PC-3 (cell line): ENCODE results near the gene STAC2. TPM values are rescaled to one million over a fixed set of nuclear protein-coding genes. Genes with fewer than 3 reads are reported as not detected.
A peak's percentile ranks its signal among the peaks of the same experiment; 100 is the strongest.

Experiments used
- ATAC-seq: fragments of 200-7000 bp; cut with Tn5 transposase; 2 replicates; pipeline ENCODE4 v1.9.1; 2020; ENCODE audit warnings: mild to moderate bottlenecking, moderate library complexity
- BruUV-seq: library from RNA; stranded (reverse); fragments of 400-500 nt; replicated peaks from 2 replicates; lab custom pipeline; 2021; lab: Mats Ljungman, UMichigan
- CTCF ChIA-PET: fragments of 300-600 bp; sonication (Branson Sonifier 250); formaldehyde crosslinking; loops from one replicate; lab custom pipeline; 2022; ENCODE audit warnings: antibody characterized with exemption; lab: Charles Lee
- POLR2A ChIA-PET: fragments of 300-600 bp; sonication (Branson Sonifier 250); formaldehyde crosslinking; loops from one replicate; lab custom pipeline; 2022; ENCODE audit warnings: antibody characterized with exemption; ENCODE audit not compliant: unreplicated experiment; lab: Charles Lee
- DNase-seq: peaks from one replicate; pipeline ENCODE4 v3.0.0-alpha.2; 2015
- H2AFZ ChIP-seq: fragments of 300-600 bp; sonication (generic); 2 replicates; pipeline ENCODE4 v1.6.0; 2016; ENCODE audit warnings: antibody characterized with exemption, low read length
- H3F3A ChIP-seq: fragments of 300-600 bp; sonication (generic); one replicate; pipeline ENCODE4 v1.6.0; 2017; ENCODE audit warnings: antibody characterized with exemption, low read length, control low read depth, mild to moderate bottlenecking; ENCODE audit not compliant: unreplicated experiment
- H3K27ac ChIP-seq: fragments of 300-600 bp; sonication (generic); 2 replicates; pipeline ENCODE4 v1.5.1; 2016; ENCODE audit warnings: mild to moderate bottlenecking, low read length
- H3K27me3 ChIP-seq: fragments of 300-600 bp; sonication (generic); 2 replicates; pipeline ENCODE4 v1.6.1; 2016; ENCODE audit warnings: low read length, mixed read lengths
- H3K36me3 ChIP-seq: fragments of 300-600 bp; sonication (generic); 2 replicates; pipeline ENCODE4 v1.6.1; 2016; ENCODE audit warnings: low read depth, mixed run types, low read length, mixed read lengths
- H3K4me1 ChIP-seq: fragments of 300-600 bp; sonication (generic); 2 replicates; pipeline ENCODE4 v1.5.1; 2016; ENCODE audit warnings: low read length; ENCODE audit not compliant: insufficient read depth
- H3K4me2 ChIP-seq: fragments of 300-600 bp; sonication (generic); 2 replicates; pipeline ENCODE4 v1.6.0; 2016; ENCODE audit warnings: low read length
- H3K4me3 ChIP-seq: fragments of 300-600 bp; sonication (generic); 2 replicates; pipeline ENCODE4 v1.5.1; 2016; ENCODE audit warnings: mild to moderate bottlenecking, low read length, mixed read lengths
- H3K79me2 ChIP-seq: fragments of 300-600 bp; sonication (generic); 2 replicates; pipeline ENCODE4 v1.6.1; 2017; ENCODE audit warnings: low read length, mixed read lengths
- H3K9ac ChIP-seq: fragments of 300-600 bp; sonication (generic); 2 replicates; pipeline ENCODE4 v1.6.0; 2016; ENCODE audit warnings: mild to moderate bottlenecking, low read length
- H3K9me2 ChIP-seq: fragments of 300-600 bp; sonication (generic); replicated peaks from 2 replicates; pipeline ENCODE4 v1.6.1; 2016; ENCODE audit warnings: mixed run types, low read length, mixed read lengths
- H3K9me3 ChIP-seq: fragments of 300-600 bp; sonication (generic); 2 replicates; pipeline ENCODE4 v1.6.1; 2016; ENCODE audit warnings: low read length, mixed read lengths
- H4K20me1 ChIP-seq: fragments of 300-600 bp; sonication (generic); 2 replicates; pipeline ENCODE4 v1.6.1; 2016; ENCODE audit warnings: low read length, mixed read lengths
- CTCF ChIP-seq: fragments of 300-600 bp; sonication (generic); conservative IDR thresholded peaks from 2 replicates; pipeline ENCODE4 v1.5.1; 2017; ENCODE audit warnings: antibody characterized with exemption, low read depth, mild to moderate bottlenecking, low read length
- EZH2 ChIP-seq: fragments of 300-600 bp; sonication (generic); IDR thresholded peaks from one replicate; pipeline ENCODE4 v1.6.1; 2017; ENCODE audit warnings: antibody characterized with exemption, mild to moderate bottlenecking, low read length; ENCODE audit not compliant: unreplicated experiment
- EZH2phosphoT487 ChIP-seq: fragments of 300-600 bp; sonication (generic); IDR thresholded peaks from 2 replicates; pipeline ENCODE4 v1.6.1; 2018; ENCODE audit warnings: mild to moderate bottlenecking, antibody characterized with exemption, low read length, borderline replicate concordance
- intact Hi-C: fragments of 100-400 bp; cut with micrococcal nuclease; formaldehyde crosslinking; loops from 2 replicates; pipeline ENCODE4 v1.9.0; 2023
- total RNA-seq: library from RNA; depleted of rRNA; stranded (reverse); fragments of >200 nt; gene quantifications from 2 replicates; pipeline ENCODE4 v1.2.3, GENCODE V29; 2014

The STAC2 gene
- total RNA-seq, 1 experiment from 2014 or later = not detected

GRCh38 chr17:39196241-39196807 is 29.4 kb downstream of the STAC2 start:
- Histone ChIP-seq H2AFZ (no peak overlapping the region), H3F3A (no peaks in the 10 kb centered on the region), H3K4me2 (peak overlapping the region; percentile 91), H3K9me2 (no peaks in the 10 kb centered on the region), H3K9me3 (no peaks in the 10 kb centered on the region), H3K36me3 (peaks cover 5% of the 10 kb centered on the region; the same call in 1 of the 2 replicates), H3K79me2 (peaks cover 27% of the 10 kb centered on the region), H3K4me1 (peaks cover 12% of the 10 kb centered on the region; the same call in 1 of the 2 replicates), H3K9ac (no peak overlapping the region), H3K27me3 (no peaks in the 10 kb centered on the region), H3K27ac (no peak overlapping the region), H3K4me3 (peak overlapping the region; percentile 40; the same call in 1 of the 2 replicates), H4K20me1 (no peaks in the 10 kb centered on the region)
- no TSS peak for BruUV-seq
- DNase-seq (no peak), ATAC-seq (no peak)
- POLR2A ChIA-PET = no interaction called here
- CTCF ChIA-PET = interaction anchor here (0.6 kb wide), 1 partner anchor 256 kb away, joined by 5 read pairs; no protein-coding TSS in a partner anchor
- intact Hi-C loops = no loop called here
- TF ChIP-seq EZH2 = no peak
- TF ChIP-seq EZH2phosphoT487 = no peak
- TF ChIP-seq CTCF = no peak

- TF ChIP-seq CTCF = no peak
- TF ChIP-seq EZH2 = no peak
- TF ChIP-seq EZH2phosphoT487 = no peak
- no peak overlapping the region for H3K27ac ChIP-seq
- CTCF ChIA-PET = no interaction called here
- DNase-seq (peak; percentile 20), ATAC-seq (no peak)
- intact Hi-C loops = no loop called here
- H3K27me3 ChIP-seq = no peaks in the 10 kb centered on the region
- H3K4me1 ChIP-seq = peaks cover 12% of the 10 kb centered on the region; the same call in 1 of the 2 replicates
- peaks cover 20% of the 10 kb centered on the region for H3K79me2 ChIP-seq
- no peaks in the 10 kb centered on the region for H3F3A ChIP-seq
- no peak overlapping the region for H3K9ac ChIP-seq
- peak overlapping the region; percentile 40; the same call in 1 of the 2 replicates for H3K4me3 ChIP-seq
- H3K4me2 ChIP-seq = peak overlapping the region; percentile 91
- POLR2A ChIA-PET = no interaction called here
- H3K9me3 ChIP-seq = no peaks in the 10 kb centered on the region
- H3K36me3 ChIP-seq = peaks cover under 1% of the 10 kb centered on the region; the same call in 1 of the 2 replicates
- H4K20me1 ChIP-seq = no peaks in the 10 kb centered on the region
- no TSS peak for BruUV-seq
- no peaks in the 10 kb centered on the region for H3K9me2 ChIP-seq
- H2AFZ ChIP-seq = no peak overlapping the region
These were observed 30.1 kb downstream of the STAC2 start for GRCh38 chr17:39195568-39196160.

- Histone ChIP-seq H2AFZ (no peak overlapping the region), H3K9ac (no peak overlapping the region), H3K27ac (no peak overlapping the region), H3K4me1 (peaks cover 12% of the 10 kb centered on the region; the same call in 1 of the 2 replicates), H3K4me3 (no peak overlapping the region), H3K9me2 (no peaks in the 10 kb centered on the region), H4K20me1 (no peaks in the 10 kb centered on the region), H3K9me3 (no peaks in the 10 kb centered on the region), H3K79me2 (peaks cover 14% of the 10 kb centered on the region), H3K36me3 (no peaks in the 10 kb centered on the region), H3F3A (no peaks in the 10 kb centered on the region), H3K4me2 (no peak overlapping the region), H3K27me3 (no peaks in the 10 kb centered on the region)
- ChIA-PET CTCF (no interaction called here), POLR2A (no interaction called here)
- no peak for ATAC-seq
- intact Hi-C loops = no loop called here
- TF ChIP-seq EZH2phosphoT487 (no peak), EZH2 (no peak), CTCF (no peak)
- DNase-seq = no peak
- no TSS peak for BruUV-seq
These were observed 30.7 kb downstream of the STAC2 start for GRCh38 chr17:39194985-39195524.
